SK-N-SH treated with all-trans-retinoic acid at 6 μM for 48 hours (cell line): ENCODE measurements around the gene ARHGAP4.

ENCODE experiments used
- CREB5 ChIP-seq: fragments of 250-450 bp; sonication (Bioruptor Pico); IDR thresholded peaks from 2 replicates; pipeline ENCODE4 v1.5.1; 2020; ENCODE audit warnings: low read depth, mild to moderate bottlenecking, moderate library complexity
- CSRNP3 ChIP-seq: fragments of 250-450 bp; sonication (Bioruptor Pico); IDR thresholded peaks from 2 replicates; pipeline ENCODE4 v1.5.1; 2021; ENCODE audit warnings: mild to moderate bottlenecking, moderate library complexity
- GLIS3 ChIP-seq: fragments of 250-450 bp; sonication (Bioruptor Pico); IDR thresholded peaks from 2 replicates; pipeline ENCODE4 v1.5.0; 2020; ENCODE audit warnings: mild to moderate bottlenecking, moderate library complexity
- OSR1 ChIP-seq: fragments of 250-450 bp; sonication (Bioruptor Pico); IDR thresholded peaks from 2 replicates; pipeline ENCODE4 v1.8.0; 2022; ENCODE audit warnings: moderate library complexity, mild to moderate bottlenecking, inconsistent platforms
- PATZ1 ChIP-seq: fragments of 250-450 bp; sonication (Bioruptor Pico); IDR thresholded peaks from 2 replicates; pipeline ENCODE4 v1.8.0; 2020; ENCODE audit warnings: mild to moderate bottlenecking, moderate library complexity, borderline replicate concordance
- PPARA ChIP-seq: fragments of 250-450 bp; sonication (Bioruptor Pico); IDR thresholded peaks from 2 replicates; pipeline ENCODE4 v1.5.0; 2020; ENCODE audit warnings: mild to moderate bottlenecking, borderline replicate concordance
- SNAI2 ChIP-seq: fragments of 250-450 bp; sonication (Bioruptor Pico); IDR thresholded peaks from 2 replicates; pipeline ENCODE4 v1.5.0; 2020; ENCODE audit warnings: mild to moderate bottlenecking, moderate library complexity
- TCF4 ChIP-seq: fragments of 250-450 bp; sonication (Bioruptor Pico); IDR thresholded peaks from 2 replicates; pipeline ENCODE4 v1.8.0; 2021; ENCODE audit warnings: mild to moderate bottlenecking, moderate library complexity, borderline replicate concordance
- TOX ChIP-seq: fragments of 250-450 bp; sonication (Bioruptor Pico); IDR thresholded peaks from 2 replicates; pipeline ENCODE4 v1.8.0; 2021; ENCODE audit warnings: mild to moderate bottlenecking, moderate library complexity, borderline replicate concordance
- TSHZ2 ChIP-seq: fragments of 250-450 bp; sonication (Bioruptor Pico); IDR thresholded peaks from 2 replicates; pipeline ENCODE4 v1.5.0; 2020; ENCODE audit warnings: mild to moderate bottlenecking, moderate library complexity
- ZFP3 ChIP-seq: fragments of 250-450 bp; sonication (Bioruptor Pico); IDR thresholded peaks from 2 replicates; pipeline ENCODE4 v1.5.0; 2020; ENCODE audit warnings: mild to moderate bottlenecking, moderate library complexity
- ZFP30 ChIP-seq: fragments of 450-650 bp; formaldehyde crosslinking; IDR thresholded peaks from 2 replicates; pipeline ENCODE4 v1.5.0; 2022; ENCODE audit warnings: mild to moderate bottlenecking, moderate library complexity
- ZNF70 ChIP-seq: fragments of 450-650 bp; formaldehyde crosslinking; IDR thresholded peaks from 2 replicates; pipeline ENCODE4 v1.5.0; 2020; ENCODE audit warnings: mild to moderate bottlenecking, moderate library complexity
- ZNF8 ChIP-seq: fragments of 450-650 bp; formaldehyde crosslinking; IDR thresholded peaks from 2 replicates; pipeline ENCODE4 v1.5.0; 2020; ENCODE audit warnings: mild to moderate bottlenecking, moderate library complexity

- TF ChIP-seq ZFP3 (CRISPR knock-in tag) (no peak), ZNF8 (CRISPR knock-in tag) (no peak), PPARA (CRISPR knock-in tag) (no peak), CREB5 (CRISPR knock-in tag) (no peak), ZFP30 (CRISPR knock-in tag) (no peak), PATZ1 (CRISPR knock-in tag) (no peak), TOX (no peak), GLIS3 (no peak), TSHZ2 (CRISPR knock-in tag) (no peak), TCF4 (no peak), CSRNP3 (CRISPR knock-in tag) (no peak), ZNF70 (CRISPR knock-in tag) (no peak), SNAI2 (no peak), OSR1 (CRISPR knock-in tag) (no peak)
Observed at GRCh38 chrX:153945956-153946943, 20.2 kb upstream of the ARHGAP4 start.
